CD4-positive, alpha-beta T cell (primary cell): ENCODE results near the gene ALK. TPM values are rescaled to one million over a fixed set of nuclear protein-coding genes. Genes with fewer than 3 reads are reported as not detected.

ENCODE experiments used
- ATAC-seq: fragments of 200-7000 bp; cut with Tn5 transposase; one replicate; pipeline ENCODE4 v1.10.0; 2022; ENCODE audit warnings: mild to moderate bottlenecking; ENCODE audit not compliant: poor library complexity
- CTCF ChIA-PET: fragments of 350-600 bp; sonication (Branson Sonifier 250); formaldehyde crosslinking; loops from one replicate; lab custom pipeline; 2021; ENCODE audit warnings: antibody characterized with exemption, inconsistent platforms; lab: Charles Lee
- POLR2A ChIA-PET: fragments of 350-600 bp; sonication (Branson Sonifier 250); formaldehyde crosslinking; loops from one replicate; lab custom pipeline; 2021; ENCODE audit warnings: antibody characterized with exemption, inconsistent platforms; lab: Charles Lee
- DNase-seq, 14 experiments: peaks; one replicate each; pipeline ENCODE4 v3.0.0-alpha.2; 2013 to 2020; ENCODE audit warnings: mixed read lengths in 2 of 14
- H3K27ac ChIP-seq, 2 donors: one replicate each; pipeline versions ENCODE4 v1.5.1 to v1.7.0; 2013; ENCODE audit warnings: low read length in 2 of 2, low read depth in 1 of 2, mild to moderate bottlenecking in 1 of 2
- H3K27me3 ChIP-seq, 2 experiments: 1 replicate in 1 of 2; 2 replicates in 1 of 2; pipeline versions ENCODE4 v1.6.1 to v1.7.0; 2013; ENCODE audit warnings: low read length in 2 of 2, control low read depth in 1 of 2, mild to moderate bottlenecking in 1 of 2, moderate library complexity in 1 of 2; ENCODE audit not compliant: insufficient read depth in 2 of 2, control insufficient read depth in 1 of 2
- H3K36me3 ChIP-seq: one replicate; pipeline ENCODE4 v1.6.1; 2013; ENCODE audit warnings: low read length, control low read depth; ENCODE audit not compliant: insufficient read depth
- H3K4me1 ChIP-seq: one replicate; pipeline ENCODE4 v1.6.1; 2013; ENCODE audit warnings: low read length, control low read depth; ENCODE audit not compliant: insufficient read depth
- H3K4me3 ChIP-seq: one replicate; pipeline ENCODE4 v1.5.1; 2013; ENCODE audit warnings: mild to moderate bottlenecking, low read length, moderate library complexity
- H3K9me3 ChIP-seq, 2 experiments: 1 replicate in 1 of 2; 2 replicates in 1 of 2; pipeline versions ENCODE4 v1.6.1 to v1.7.0; 2013; ENCODE audit warnings: low read length in 2 of 2, mild to moderate bottlenecking in 2 of 2, control low read depth in 1 of 2, moderate library complexity in 1 of 2; ENCODE audit not compliant: control insufficient read depth in 1 of 2, insufficient read depth in 1 of 2
- H3K27ac Mint-ChIP-seq: one replicate; pipeline ENCODE4 v1.8.0; 2020; ENCODE audit warnings: mixed read lengths
- H3K27me3 Mint-ChIP-seq: one replicate; pipeline ENCODE4 v1.8.0; 2021; ENCODE audit warnings: mixed read lengths
- H3K36me3 Mint-ChIP-seq: one replicate; pipeline ENCODE4 v1.8.0; 2021; ENCODE audit warnings: low read depth, mixed read lengths
- H3K4me1 Mint-ChIP-seq: one replicate; pipeline ENCODE4 v1.8.0; 2021; ENCODE audit warnings: low read depth, mixed read lengths
- H3K4me3 Mint-ChIP-seq: one replicate; pipeline ENCODE4 v1.8.0; 2020; ENCODE audit warnings: mild to moderate bottlenecking, mixed read lengths
- H3K9me3 Mint-ChIP-seq: one replicate; pipeline ENCODE4 v1.8.0; 2020; ENCODE audit warnings: mixed read lengths
- intact Hi-C, 2 experiments: fragments of 100-400 bp; cut with DNase I in 1 of 2; cut with micrococcal nuclease in 1 of 2; formaldehyde crosslinking; loops; one replicate each; pipeline versions ENCODE4 v1.15.1 to v1.9.0; 2023 to 2025; cut with DNase I, micrococcal nuclease
- total RNA-seq, 174 experiments: library from RNA in 2 of 174; stranded (reverse) in 2 of 174; gene quantifications; one replicate each; pipeline ENCODE4 v1.2.3 and lab custom pipeline; 2021 to 2026
- TF ChIP-seq, protein P1 (sequence below): fragments of 200-600 bp; IDR thresholded peaks from one replicate; pipeline ENCODE4 v1.8.0; 2022; ENCODE audit warnings: antibody characterized with exemption, mild to moderate bottlenecking

ALK gene
- total RNA-seq, 2 experiments from 2014 or later = not detected

DNA sequence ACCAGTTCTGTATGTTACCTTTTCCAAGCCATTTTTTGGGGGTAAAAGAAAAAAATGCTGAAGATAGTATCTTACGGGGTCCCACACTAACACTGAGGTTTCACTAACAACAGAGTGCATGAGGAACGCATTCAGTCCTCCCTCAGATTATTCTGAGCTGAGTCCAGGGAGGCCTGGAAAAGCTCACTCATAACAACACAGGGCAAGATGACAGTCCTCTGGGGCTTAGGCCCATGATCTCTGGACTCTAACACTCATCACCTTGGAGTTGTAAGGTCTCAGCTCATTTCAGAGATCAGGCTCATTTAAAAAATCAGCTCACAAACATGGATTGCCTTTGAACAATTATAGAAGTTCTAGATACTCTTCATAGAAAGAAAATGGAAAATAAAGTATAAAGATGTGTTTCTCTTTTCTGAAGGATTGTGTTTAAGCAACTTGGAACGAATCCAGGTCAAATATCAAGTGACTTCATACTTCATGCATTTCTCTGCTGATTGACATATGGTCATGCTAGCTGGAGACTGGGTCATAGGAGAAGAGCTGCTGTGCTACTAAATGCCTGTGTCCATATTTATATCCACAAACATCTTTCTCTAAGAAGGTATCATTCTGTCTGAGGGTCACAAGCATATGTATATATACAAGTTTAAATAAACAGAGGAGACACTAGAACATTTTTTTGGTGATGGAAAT is 265.8 kb downstream of the ALK start:
- no peaks in the 10 kb centered on the region for H3K4me1 Mint-ChIP-seq
- Histone ChIP-seq H3K4me1 (no peaks in the 10 kb centered on the region), H3K36me3 (no peaks in the 10 kb centered on the region), H3K27ac (no peak overlapping the region), H3K4me3 (no peak overlapping the region), H3K27me3 (peaks cover 0 to 4% of the 10 kb centered on the region in 2 experiments), H3K9me3 (no peaks in the 10 kb centered on the region)
- no peaks in the 10 kb centered on the region for H3K9me3 Mint-ChIP-seq
- no peak overlapping the region for H3K27ac Mint-ChIP-seq
- H3K4me3 Mint-ChIP-seq = no peak overlapping the region
- POLR2A ChIA-PET = no interaction called here
- H3K36me3 Mint-ChIP-seq = no peaks in the 10 kb centered on the region
- H3K27me3 Mint-ChIP-seq = peaks cover 65% of the 10 kb centered on the region
- ATAC-seq (no peak), DNase-seq (no peak)
- CTCF ChIA-PET = no interaction called here
- TF ChIP-seq, protein P1, sequence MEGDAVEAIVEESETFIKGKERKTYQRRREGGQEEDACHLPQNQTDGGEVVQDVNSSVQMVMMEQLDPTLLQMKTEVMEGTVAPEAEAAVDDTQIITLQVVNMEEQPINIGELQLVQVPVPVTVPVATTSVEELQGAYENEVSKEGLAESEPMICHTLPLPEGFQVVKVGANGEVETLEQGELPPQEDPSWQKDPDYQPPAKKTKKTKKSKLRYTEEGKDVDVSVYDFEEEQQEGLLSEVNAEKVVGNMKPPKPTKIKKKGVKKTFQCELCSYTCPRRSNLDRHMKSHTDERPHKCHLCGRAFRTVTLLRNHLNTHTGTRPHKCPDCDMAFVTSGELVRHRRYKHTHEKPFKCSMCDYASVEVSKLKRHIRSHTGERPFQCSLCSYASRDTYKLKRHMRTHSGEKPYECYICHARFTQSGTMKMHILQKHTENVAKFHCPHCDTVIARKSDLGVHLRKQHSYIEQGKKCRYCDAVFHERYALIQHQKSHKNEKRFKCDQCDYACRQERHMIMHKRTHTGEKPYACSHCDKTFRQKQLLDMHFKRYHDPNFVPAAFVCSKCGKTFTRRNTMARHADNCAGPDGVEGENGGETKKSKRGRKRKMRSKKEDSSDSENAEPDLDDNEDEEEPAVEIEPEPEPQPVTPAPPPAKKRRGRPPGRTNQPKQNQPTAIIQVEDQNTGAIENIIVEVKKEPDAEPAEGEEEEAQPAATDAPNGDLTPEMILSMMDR = no peak
- intact Hi-C loops = no loop called here

GRCh38 chr2:29650631-29651097 is 270.7 kb downstream of the ALK start:
- Mint-ChIP-seq H3K27ac (no peak overlapping the region), H3K4me3 (no peak overlapping the region), H3K36me3 (no peaks in the 10 kb centered on the region), H3K4me1 (no peaks in the 10 kb centered on the region), H3K27me3 (peaks cover 42% of the 10 kb centered on the region), H3K9me3 (peaks cover 16% of the 10 kb centered on the region)
- Histone ChIP-seq H3K36me3 (no peaks in the 10 kb centered on the region), H3K4me1 (no peaks in the 10 kb centered on the region), H3K4me3 (no peak overlapping the region), H3K27me3 (no peaks in the 10 kb centered on the region), H3K9me3 (no peaks in the 10 kb centered on the region), H3K27ac (no peak overlapping the region)
- ChIA-PET POLR2A (no interaction called here), CTCF (no interaction called here)
- DNase-seq (no peak), ATAC-seq (no peak)
- TF ChIP-seq, protein P1 = no peak
- intact Hi-C loops = no loop called here

- no peak overlapping the region for H3K27ac ChIP-seq
- ATAC-seq (no peak), DNase-seq (no peak)
- no peaks in the 10 kb centered on the region for H3K4me1 ChIP-seq
- H3K27me3 Mint-ChIP-seq = peaks cover 11% of the 10 kb centered on the region
- intact Hi-C loops = no loop called here
- no peaks in the 10 kb centered on the region for H3K9me3 ChIP-seq
- CTCF ChIA-PET = no interaction called here
- H3K4me3 Mint-ChIP-seq = no peak overlapping the region
- no peaks in the 10 kb centered on the region for H3K36me3 Mint-ChIP-seq
- H3K4me1 Mint-ChIP-seq = no peaks in the 10 kb centered on the region
- TF ChIP-seq, protein P1 = no peak
- POLR2A ChIA-PET = no interaction called here
- no peaks in the 10 kb centered on the region for H3K27me3 ChIP-seq
- peaks cover 16% of the 10 kb centered on the region for H3K9me3 Mint-ChIP-seq
- no peaks in the 10 kb centered on the region for H3K36me3 ChIP-seq
- H3K27ac Mint-ChIP-seq = no peak overlapping the region
- no peak overlapping the region for H3K4me3 ChIP-seq
These were observed 276.4 kb downstream of the ALK start for GRCh38 chr2:29644949-29645348.
